ENCODE results near the gene EXOSC10.

GRCh38 chr1:11109047-11109760 lies 9.5 kb upstream of the EXOSC10 start:
- TF ChIP-seq CTCF (conservative IDR thresholded peaks at IDR 0.05) (no peak), EZH2 (IDR thresholded peaks at IDR 0.05; ENCODE audit: low read depth) (no peak)

All from PC-9 (cell line).